HL-60 (cell line): Measurements from ENCODE around the gene MXRA7.

Experiments used
- DNase-seq, 2 experiments: peaks; one replicate each; pipeline ENCODE4 v3.0.0-alpha.2; 2010 to 2020; ENCODE audit warnings: low read depth in 1 of 2, low spot score in 1 of 2
- H3K27ac ChIP-seq: fragments of 250-450 bp; sonication (Bioruptor Pico); replicated peaks from 2 replicates; pipeline ENCODE4 v1.5.1; 2020; ENCODE audit warnings: mild to moderate bottlenecking, moderate library complexity
- H3K27me3 ChIP-seq: fragments of 250-450 bp; sonication (Bioruptor Pico); 2 replicates; pipeline ENCODE4 v1.5.1; 2021; ENCODE audit warnings: mild to moderate bottlenecking, moderate library complexity; ENCODE audit not compliant: insufficient read depth, poor library complexity, severe bottlenecking
- H3K4me3 ChIP-seq: replicated peaks from 2 replicates; pipeline ENCODE4 v1.5.1; 2011; ENCODE audit warnings: mild to moderate bottlenecking, control low read depth, low read length; ENCODE audit not compliant: insufficient read depth
- GABPA ChIP-seq: IDR thresholded peaks from 2 replicates; pipeline ENCODE4 v1.6.1; 2012; ENCODE audit warnings: low read depth
- POLR2AphosphoS5 ChIP-seq: IDR thresholded peaks from 2 replicates; pipeline ENCODE4 v1.6.1; 2012; ENCODE audit warnings: low read depth
- REST ChIP-seq: IDR thresholded peaks from 2 replicates; pipeline ENCODE4 v1.6.1; 2012; ENCODE audit warnings: low read depth; ENCODE audit not compliant: insufficient replicate concordance
- SPI1 ChIP-seq: IDR thresholded peaks from 2 replicates; pipeline ENCODE4 v1.6.1; 2012; ENCODE audit warnings: low read depth, mild to moderate bottlenecking, borderline replicate concordance
- TF ChIP-seq, protein P1 (sequence below): IDR thresholded peaks from one replicate; pipeline ENCODE4 v1.5.1; 2011; ENCODE audit warnings: low read length, control low read depth, inconsistent platforms; ENCODE audit not compliant: insufficient read depth

The MXRA7 gene

DNA sequence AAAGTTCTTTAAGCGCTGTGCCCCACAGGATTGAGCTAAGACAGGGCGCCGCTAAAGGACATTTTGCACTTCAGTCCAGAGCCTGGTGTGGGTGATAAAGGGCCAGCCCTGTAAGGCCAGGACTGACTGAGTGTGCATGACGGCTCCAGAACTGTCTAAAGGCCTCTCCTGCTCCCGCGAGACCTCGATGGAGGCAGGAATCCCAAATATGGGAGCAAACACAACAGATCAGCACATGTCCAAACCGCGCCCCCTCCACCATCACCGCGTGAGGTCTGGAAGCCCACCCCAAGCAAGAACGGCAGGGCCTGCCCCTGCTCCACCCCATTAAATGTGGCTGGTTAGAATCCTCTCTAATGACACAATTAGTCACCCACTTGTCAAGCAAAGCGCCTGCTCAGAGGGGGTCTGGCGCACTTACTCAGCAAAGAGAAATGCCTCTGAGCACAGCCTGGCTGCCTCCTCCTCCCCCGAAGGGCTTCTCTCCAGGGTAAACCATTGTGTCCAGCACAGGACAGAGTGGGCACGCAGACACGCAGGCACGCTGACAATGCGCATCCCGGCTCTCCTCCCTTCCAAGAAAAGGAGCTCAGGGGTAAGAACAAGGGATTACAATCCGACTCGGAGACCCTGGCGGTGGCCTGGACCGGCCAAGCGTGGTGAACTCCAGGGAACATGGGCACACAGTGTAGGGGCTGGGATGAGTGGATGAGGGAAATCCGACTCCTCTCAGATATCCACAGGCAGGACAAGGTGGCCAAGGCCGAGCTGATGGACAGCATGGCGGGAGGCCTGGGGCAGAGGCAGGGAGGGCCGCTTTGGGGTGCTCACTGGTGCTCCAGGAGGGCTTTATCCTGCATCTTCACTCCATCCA is 1.5 kb downstream of the MXRA7 start:
- no peak overlapping the region for H3K27ac ChIP-seq
- no peak overlapping the region for H3K4me3 ChIP-seq
- no peaks in the 10 kb centered on the region for H3K27me3 ChIP-seq
- no peak for DNase-seq
- TF ChIP-seq REST (no peak), GABPA (no peak), SPI1 (no peak)

GRCh38 chr17:76707985-76708807 is 2.6 kb downstream of the MXRA7 start:
- no peaks in the 10 kb centered on the region for H3K27me3 ChIP-seq
- TF ChIP-seq REST: no peak
- DNase-seq: no peak
- no peak overlapping the region for H3K27ac ChIP-seq
- H3K4me3 ChIP-seq: no peak overlapping the region

DNA sequence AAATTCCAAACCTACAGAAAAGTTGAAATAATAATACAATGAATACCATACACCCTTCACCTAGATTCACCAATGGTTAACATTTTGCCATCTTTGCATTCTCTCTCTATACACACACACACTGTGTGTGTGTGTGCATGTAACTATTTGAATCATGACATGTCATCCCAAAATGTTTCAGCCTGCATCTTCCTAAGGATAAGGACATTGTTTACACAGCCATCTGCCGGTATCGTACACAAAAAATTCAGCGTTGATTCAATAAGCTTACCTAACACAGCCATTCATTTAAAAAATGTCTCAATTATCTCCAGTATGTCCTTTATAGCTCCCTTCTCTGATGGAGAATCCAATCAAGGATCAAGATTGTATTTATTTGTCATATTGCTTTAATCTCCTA is 3.9 kb downstream of the MXRA7 start:
- DNase-seq: no peak
- no peak overlapping the region for H3K4me3 ChIP-seq
- TF ChIP-seq, protein P1, sequence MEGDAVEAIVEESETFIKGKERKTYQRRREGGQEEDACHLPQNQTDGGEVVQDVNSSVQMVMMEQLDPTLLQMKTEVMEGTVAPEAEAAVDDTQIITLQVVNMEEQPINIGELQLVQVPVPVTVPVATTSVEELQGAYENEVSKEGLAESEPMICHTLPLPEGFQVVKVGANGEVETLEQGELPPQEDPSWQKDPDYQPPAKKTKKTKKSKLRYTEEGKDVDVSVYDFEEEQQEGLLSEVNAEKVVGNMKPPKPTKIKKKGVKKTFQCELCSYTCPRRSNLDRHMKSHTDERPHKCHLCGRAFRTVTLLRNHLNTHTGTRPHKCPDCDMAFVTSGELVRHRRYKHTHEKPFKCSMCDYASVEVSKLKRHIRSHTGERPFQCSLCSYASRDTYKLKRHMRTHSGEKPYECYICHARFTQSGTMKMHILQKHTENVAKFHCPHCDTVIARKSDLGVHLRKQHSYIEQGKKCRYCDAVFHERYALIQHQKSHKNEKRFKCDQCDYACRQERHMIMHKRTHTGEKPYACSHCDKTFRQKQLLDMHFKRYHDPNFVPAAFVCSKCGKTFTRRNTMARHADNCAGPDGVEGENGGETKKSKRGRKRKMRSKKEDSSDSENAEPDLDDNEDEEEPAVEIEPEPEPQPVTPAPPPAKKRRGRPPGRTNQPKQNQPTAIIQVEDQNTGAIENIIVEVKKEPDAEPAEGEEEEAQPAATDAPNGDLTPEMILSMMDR: no peak
- no peak for TF ChIP-seq SPI1
- TF ChIP-seq POLR2AphosphoS5: no peak
- TF ChIP-seq GABPA: no peak
- TF ChIP-seq REST: no peak

GRCh38 chr17:76704805-76705204 is 6.0 kb downstream of the MXRA7 start:
- DNase-seq: no peak
- Histone ChIP-seq H3K27ac (no peak overlapping the region), H3K4me3 (no peak overlapping the region), H3K27me3 (no peaks in the 10 kb centered on the region)
- TF ChIP-seq, protein P1: no peak

More for the DNA sequence above, 3.9 kb downstream of the MXRA7 start:
- H3K27ac ChIP-seq: no peak overlapping the region
- H3K27me3 ChIP-seq: no peaks in the 10 kb centered on the region
